SK-N-SH (cell line): ENCODE results near the gene CRIP2. TPM values are rescaled to one million over a fixed set of nuclear protein-coding genes. Genes with fewer than 3 reads are reported as not detected.

Experiments used
- CTCF ChIA-PET: fragments of 300-600, 350-600 bp; formaldehyde crosslinking; extraction: SDS; loops from one replicate; lab custom pipeline; 2021; lab: Yijun Ruan, JAX
- POLR2A ChIA-PET: fragments of 350-600 bp; sonication (Branson Sonifier 250); formaldehyde crosslinking; extraction: SDS; loops from one replicate; lab custom pipeline; 2020; ENCODE audit warnings: antibody characterized with exemption, inconsistent platforms; lab: Yijun Ruan, JAX
- DNase-seq: peaks from one replicate; pipeline ENCODE4 v3.0.0; 2012
- H2AFZ ChIP-seq: fragments of 200-600 bp; sonication (generic); 2 replicates; pipeline ENCODE4 v1.8.1; 2016; ENCODE audit warnings: antibody characterized with exemption, mild to moderate bottlenecking, low read depth
- H3F3A ChIP-seq: fragments of 200-600 bp; sonication (generic); replicated peaks from 2 replicates; pipeline ENCODE3; 2016; ENCODE audit warnings: antibody characterized with exemption, mild to moderate bottlenecking; ENCODE audit not compliant: insufficient read depth
- H3K27ac ChIP-seq, 2 experiments: fragments of 200-500 bp in 1 of 2; fragments of 200-600 bp in 1 of 2; sonication (Bioruptor generic) in 1 of 2; sonication (generic), shearing (Covaris generic) in 1 of 2; 2 replicates each; pipeline versions ENCODE4 v1.5.1 to v1.6.1; 2014 to 2016; ENCODE audit warnings: low read depth in 2 of 2, inconsistent platforms in 1 of 2, low read length in 1 of 2, mild to moderate bottlenecking in 1 of 2, mixed read lengths in 1 of 2
- H3K27me3 ChIP-seq: fragments of 200-600 bp; sonication (generic), shearing (Covaris generic); 2 replicates; pipeline ENCODE4 v1.6.1; 2016; ENCODE audit warnings: mixed run types; ENCODE audit not compliant: insufficient read depth
- H3K36me3 ChIP-seq, 2 experiments: fragments of 200-500 bp in 1 of 2; fragments of 200-600 bp in 1 of 2; sonication (Bioruptor generic) in 1 of 2; sonication (generic) in 1 of 2; replicated peaks in 1 of 2; 2 replicates each; pipeline versions ENCODE3 to v1.5.1; 2014 to 2016; ENCODE audit warnings: low read length in 1 of 2, mild to moderate bottlenecking in 1 of 2; ENCODE audit not compliant: insufficient read depth in 2 of 2, control insufficient read depth in 1 of 2
- H3K4me1 ChIP-seq, 2 experiments: fragments of 200-500 bp in 1 of 2; fragments of 200-600 bp in 1 of 2; sonication (Bioruptor generic) in 1 of 2; sonication (generic), shearing (Covaris generic) in 1 of 2; 2 replicates each; pipeline versions ENCODE4 v1.5.1 to v1.6.1; 2014 to 2016; ENCODE audit warnings: low read depth in 1 of 2, low read length in 1 of 2, mixed run types in 1 of 2; ENCODE audit not compliant: insufficient read depth in 2 of 2, control insufficient read depth in 1 of 2
- H3K4me2 ChIP-seq: fragments of 200-600 bp; sonication (generic), shearing (Covaris generic); 2 replicates; pipeline ENCODE4 v1.6.1; 2017; ENCODE audit warnings: mixed run types
- H3K4me3 ChIP-seq, 2 experiments: fragments of 200-500 bp in 1 of 2; fragments of 200-600 bp in 1 of 2; sonication (Bioruptor generic) in 1 of 2; sonication (generic), shearing (Covaris generic) in 1 of 2; 2 replicates each; pipeline versions ENCODE4 v1.5.1 to v1.8.1; 2014 to 2016; ENCODE audit warnings: low read depth in 2 of 2, inconsistent platforms in 1 of 2, low read length in 1 of 2, mild to moderate bottlenecking in 1 of 2, mixed read lengths in 1 of 2, moderate library complexity in 1 of 2
- H3K79me2 ChIP-seq: fragments of 200-600 bp; sonication (generic); 2 replicates; pipeline ENCODE4 v1.8.1; 2017; ENCODE audit warnings: mild to moderate bottlenecking; ENCODE audit not compliant: insufficient read depth
- H3K9ac ChIP-seq: fragments of 200-600 bp; sonication (generic); 2 replicates; pipeline ENCODE4 v1.6.1; 2017; ENCODE audit warnings: mixed run types
- H3K9me2 ChIP-seq: fragments of 200-600 bp; sonication (generic); 2 replicates; pipeline ENCODE4 v1.6.1; 2017; ENCODE audit warnings: mixed run types
- H3K9me3 ChIP-seq: fragments of 200-600 bp; sonication (generic); 2 replicates; pipeline ENCODE4 v1.6.1; 2017; ENCODE audit warnings: mixed run types, mild to moderate bottlenecking, moderate library complexity
- H4K20me1 ChIP-seq: fragments of 200-600 bp; sonication (generic); 2 replicates; pipeline ENCODE4 v1.6.1; 2017; ENCODE audit warnings: mild to moderate bottlenecking, mixed run types; ENCODE audit not compliant: insufficient read depth
- EP300 ChIP-seq, 2 experiments: IDR thresholded peaks; 2 replicates each; pipeline versions ENCODE4 v1.4.0 to v1.6.1; 2012; ENCODE audit warnings: borderline replicate concordance in 1 of 2, low read depth in 1 of 2, low read length in 1 of 2
- MXI1 ChIP-seq: IDR thresholded peaks from 2 replicates; pipeline ENCODE4 v1.6.1; 2012; ENCODE audit warnings: mild to moderate bottlenecking, low read depth, low read length, improper control_type of control experiment
- NFIC ChIP-seq: IDR thresholded peaks from 2 replicates; pipeline ENCODE4 v1.4.0; 2012; ENCODE audit warnings: borderline replicate concordance
- NRF1 ChIP-seq: IDR thresholded peaks from 2 replicates; pipeline ENCODE4 v1.6.1; 2012; ENCODE audit warnings: low read depth, mild to moderate bottlenecking, low read length
- RCOR1 ChIP-seq: fragments of 150-350 bp; IDR thresholded peaks from 2 replicates; pipeline ENCODE4 v1.6.1; 2017; ENCODE audit warnings: antibody characterized with exemption, low read length
- RXRA ChIP-seq: IDR thresholded peaks from 2 replicates; pipeline ENCODE4 v1.4.0; 2012; ENCODE audit warnings: low read depth, mild to moderate bottlenecking, borderline replicate concordance
- SIN3A ChIP-seq: IDR thresholded peaks from 2 replicates; pipeline ENCODE4 v1.6.1; 2012; ENCODE audit warnings: low read depth, mild to moderate bottlenecking, low read length, moderate library complexity, borderline replicate concordance
- WGBS: methylation state at CpG from one replicate; pipeline ENCODE4 v1.1.6; 2017; ENCODE audit warnings: low lambda C conversion rate; 5-methylcytosine and 5-hydroxymethylcytosine counted together
- polyA plus RNA-seq, 3 experiments: library from polyadenylated mRNA; depleted of rRNA; stranded (reverse); fragments of >200 nt; gene quantifications; 2 replicates each; pipeline ENCODE4 v1.2.3, GENCODE V29; 2012
- TF ChIP-seq, protein P1 (sequence below): IDR thresholded peaks from 2 replicates; pipeline ENCODE4 v1.4.0; 2012; ENCODE audit warnings: low read depth, borderline replicate concordance
- TF ChIP-seq, protein P2 (sequence below): IDR thresholded peaks from 2 replicates; pipeline ENCODE4 v1.4.0; 2012; ENCODE audit warnings: low read depth
- TF ChIP-seq, protein P3 (sequence below): IDR thresholded peaks from 2 replicates; pipeline ENCODE4 v1.4.0; 2012; ENCODE audit warnings: low read depth, borderline replicate concordance
- TF ChIP-seq, protein P4 (sequence below): fragments of 150-350 bp; IDR thresholded peaks from 2 replicates; pipeline ENCODE4 v1.6.1; 2016; ENCODE audit warnings: mild to moderate bottlenecking, low read depth, low read length

CRIP2 gene
- polyA plus RNA-seq, 1 of the 3 experiments (the other 2 are of a cell fraction) = 335 TPM

GRCh38 chr14:105471823-105472485, 2.7 kb upstream of the CRIP2 start (continued):
- TF ChIP-seq, protein P1, sequence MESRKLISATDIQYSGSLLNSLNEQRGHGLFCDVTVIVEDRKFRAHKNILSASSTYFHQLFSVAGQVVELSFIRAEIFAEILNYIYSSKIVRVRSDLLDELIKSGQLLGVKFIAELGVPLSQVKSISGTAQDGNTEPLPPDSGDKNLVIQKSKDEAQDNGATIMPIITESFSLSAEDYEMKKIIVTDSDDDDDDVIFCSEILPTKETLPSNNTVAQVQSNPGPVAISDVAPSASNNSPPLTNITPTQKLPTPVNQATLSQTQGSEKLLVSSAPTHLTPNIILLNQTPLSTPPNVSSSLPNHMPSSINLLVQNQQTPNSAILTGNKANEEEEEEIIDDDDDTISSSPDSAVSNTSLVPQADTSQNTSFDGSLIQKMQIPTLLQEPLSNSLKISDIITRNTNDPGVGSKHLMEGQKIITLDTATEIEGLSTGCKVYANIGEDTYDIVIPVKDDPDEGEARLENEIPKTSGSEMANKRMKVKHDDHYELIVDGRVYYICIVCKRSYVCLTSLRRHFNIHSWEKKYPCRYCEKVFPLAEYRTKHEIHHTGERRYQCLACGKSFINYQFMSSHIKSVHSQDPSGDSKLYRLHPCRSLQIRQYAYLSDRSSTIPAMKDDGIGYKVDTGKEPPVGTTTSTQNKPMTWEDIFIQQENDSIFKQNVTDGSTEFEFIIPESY = no peak
- TF ChIP-seq NRF1 = no peak
- TF ChIP-seq SIN3A = no peak
- no peak for TF ChIP-seq MXI1
- TF ChIP-seq, protein P2, sequence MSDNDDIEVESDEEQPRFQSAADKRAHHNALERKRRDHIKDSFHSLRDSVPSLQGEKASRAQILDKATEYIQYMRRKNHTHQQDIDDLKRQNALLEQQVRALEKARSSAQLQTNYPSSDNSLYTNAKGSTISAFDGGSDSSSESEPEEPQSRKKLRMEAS = no peak
- TF ChIP-seq, all 33 proteins: peak for 0

DNA sequence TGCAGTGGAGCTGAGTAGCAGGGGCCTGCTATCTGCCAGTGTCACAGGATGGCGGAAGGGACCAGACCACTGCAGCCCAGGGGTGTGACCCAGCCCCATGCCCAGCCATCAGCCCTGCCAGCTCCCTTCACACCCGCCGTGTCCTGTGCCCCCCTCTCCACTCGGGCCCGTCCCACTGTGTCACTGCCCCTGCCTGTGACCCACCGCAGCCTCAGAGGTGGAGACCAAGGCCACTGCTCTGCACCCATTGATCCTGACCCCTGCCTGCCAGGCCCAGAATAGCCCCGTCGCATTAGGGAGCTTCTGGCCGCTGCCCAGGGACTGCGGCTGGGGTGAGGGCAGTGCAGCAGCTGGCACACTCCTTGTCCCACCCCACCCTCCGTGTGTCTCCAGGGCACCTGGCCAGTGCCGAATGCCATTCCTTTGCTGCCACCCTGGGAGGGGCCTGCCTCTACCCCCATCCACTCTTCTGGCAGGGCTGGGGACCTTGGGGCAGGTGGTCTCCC, 2.1 kb upstream of the CRIP2 start:
- Histone ChIP-seq H3K9me2 (no peaks in the 10 kb centered on the region), H3K4me3 (no peak overlapping the region), H2AFZ (no peak overlapping the region), H3K9me3 (no peaks in the 10 kb centered on the region), H3K36me3 (peaks cover 0 to 26% of the 10 kb centered on the region in 2 experiments), H3F3A (peaks cover 9% of the 10 kb centered on the region), H4K20me1 (peaks cover 6% of the 10 kb centered on the region; the same call in 1 of the 2 replicates), H3K9ac (no peak overlapping the region), H3K4me2 (no peak overlapping the region; the same call in 1 of the 2 replicates), H3K4me1 (peaks cover 18 to 74% of the 10 kb centered on the region in 2 experiments; a peak in 3 of 4 replicates), H3K79me2 (peaks cover 27% of the 10 kb centered on the region), H3K27ac (peak overlapping the region in 1 of 2 experiments; percentile 99; a peak in 2 of 4 replicates), H3K27me3 (no peaks in the 10 kb centered on the region)
- DNase-seq = peak; percentile 72
- ChIA-PET POLR2A (interaction anchor here (0.7 to 3.2 kb wide), 5 partner anchors 8 to 30 kb away, joined by 3 to 16 read pairs (median 3); no protein-coding TSS in a partner anchor), CTCF (interaction anchor here (0.9 to 8.1 kb wide), 12 partner anchors 11 to 107 kb away, joined by 3 to 137 read pairs (median 6); partner anchors contain the start of genes CRIP1 and TEDC1)
- TF ChIP-seq NFIC = no peak
- WGBS = 44% methylated on average over 2 of the region's 12 CpGs

DNA sequence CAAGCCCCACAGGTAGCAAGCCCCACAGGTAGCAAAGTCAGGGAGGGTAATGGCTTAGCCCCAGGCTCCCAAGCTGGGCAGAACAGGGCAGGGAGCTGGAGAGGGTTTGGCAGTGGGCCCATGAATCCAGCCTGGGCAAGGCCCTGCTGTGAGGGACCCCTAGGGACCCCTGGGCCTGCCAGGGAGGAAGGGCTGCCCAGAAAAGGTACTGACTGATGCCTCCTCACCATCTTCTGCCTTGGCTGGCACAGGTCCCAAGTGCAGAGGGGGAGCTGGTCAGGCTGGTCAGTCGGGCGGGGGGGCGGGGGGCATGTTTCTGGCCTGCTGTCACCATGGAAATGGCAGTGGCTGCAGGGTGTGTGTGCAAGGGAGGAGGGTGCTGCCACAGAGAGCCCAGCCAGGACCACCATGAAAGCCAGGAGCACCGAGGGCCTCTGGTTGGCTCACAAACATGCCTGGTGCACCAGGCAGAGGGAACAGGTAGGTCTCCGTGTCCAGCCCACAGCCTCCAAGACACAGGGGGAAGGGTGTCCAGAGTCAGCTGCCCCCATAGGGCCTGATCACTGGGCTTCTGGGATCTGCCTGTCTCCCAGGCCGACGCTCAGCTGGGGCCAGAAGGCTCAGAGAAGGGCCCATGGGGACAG, 1.5 kb upstream of the CRIP2 start:
- Histone ChIP-seq H3K36me3 (peaks cover 0 to 20% of the 10 kb centered on the region in 2 experiments), H3K27me3 (no peaks in the 10 kb centered on the region), H3K4me1 (peaks cover 18 to 70% of the 10 kb centered on the region in 2 experiments; a peak in 3 of 4 replicates), H3K4me2 (peak overlapping the region; percentile 94), H3K27ac (peak overlapping the region; percentile 81 to 99), H3K4me3 (peak overlapping the region; percentile 52 to 92; a peak in 3 of 4 replicates), H3K79me2 (peaks cover 31% of the 10 kb centered on the region), H3K9me2 (no peaks in the 10 kb centered on the region), H4K20me1 (peaks cover 6% of the 10 kb centered on the region; the same call in 1 of the 2 replicates), H3K9ac (peak overlapping the region; percentile 73), H2AFZ (no peak overlapping the region), H3K9me3 (no peaks in the 10 kb centered on the region), H3F3A (peaks cover 9% of the 10 kb centered on the region)
- WGBS = 8% methylated on average over 2 of the region's 7 CpGs
- ChIA-PET CTCF (interaction anchor here (0.9 to 8.1 kb wide), 10 partner anchors 10 to 108 kb away, joined by 3 to 137 read pairs (median 6); partner anchors contain the start of genes CRIP1 and TEDC1), POLR2A (interaction anchor here (1.1 to 3.2 kb wide), 3 partner anchors 8 to 50 kb away, joined by 4 to 16 read pairs (median 10); no protein-coding TSS in a partner anchor)
- DNase-seq = peak; percentile 81
- TF ChIP-seq, protein P3, sequence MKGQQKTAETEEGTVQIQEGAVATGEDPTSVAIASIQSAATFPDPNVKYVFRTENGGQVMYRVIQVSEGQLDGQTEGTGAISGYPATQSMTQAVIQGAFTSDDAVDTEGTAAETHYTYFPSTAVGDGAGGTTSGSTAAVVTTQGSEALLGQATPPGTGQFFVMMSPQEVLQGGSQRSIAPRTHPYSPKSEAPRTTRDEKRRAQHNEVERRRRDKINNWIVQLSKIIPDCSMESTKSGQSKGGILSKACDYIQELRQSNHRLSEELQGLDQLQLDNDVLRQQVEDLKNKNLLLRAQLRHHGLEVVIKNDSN = no peak
- no peak for TF ChIP-seq EP300 (IDR thresholded peaks at IDR 0.05; ENCODE audit: borderline replicate concordance in 1 of 2, low read depth in 1 of 2, low read length in 1 of 2)
- TF ChIP-seq, protein P4, sequence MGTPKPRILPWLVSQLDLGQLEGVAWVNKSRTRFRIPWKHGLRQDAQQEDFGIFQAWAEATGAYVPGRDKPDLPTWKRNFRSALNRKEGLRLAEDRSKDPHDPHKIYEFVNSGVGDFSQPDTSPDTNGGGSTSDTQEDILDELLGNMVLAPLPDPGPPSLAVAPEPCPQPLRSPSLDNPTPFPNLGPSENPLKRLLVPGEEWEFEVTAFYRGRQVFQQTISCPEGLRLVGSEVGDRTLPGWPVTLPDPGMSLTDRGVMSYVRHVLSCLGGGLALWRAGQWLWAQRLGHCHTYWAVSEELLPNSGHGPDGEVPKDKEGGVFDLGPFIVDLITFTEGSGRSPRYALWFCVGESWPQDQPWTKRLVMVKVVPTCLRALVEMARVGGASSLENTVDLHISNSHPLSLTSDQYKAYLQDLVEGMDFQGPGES = no peak
- TF ChIP-seq RCOR1 = no peak
- TF ChIP-seq MXI1 = 0 out of 2 replicates have a peak, but pooled peaks have one; percentile 22
- no peak for TF ChIP-seq RXRA
- TF ChIP-seq, protein P1 = no peak
- TF ChIP-seq, protein P2 = no peak
